CD1c-positive myeloid dendritic cell (primary cell): ENCODE measurements around the gene CNTF.

Experiments
- DNase-seq: peaks from one replicate; pipeline ENCODE4 v3.0.0-alpha.2; 2016; ENCODE audit errors: extremely low spot score

CNTF gene

GRCh38 chr11:58606930-58607714 is 15.3 kb upstream of the CNTF start:
- no peak for DNase-seq

- DNase-seq = no peak
Observed at GRCh38 chr11:58608331-58608730, 14.1 kb upstream of the CNTF start.

GRCh38 chr11:58609723-58610122 is 12.7 kb upstream of the CNTF start:
- DNase-seq = peak; percentile 17

- no peak for DNase-seq
Observed at GRCh38 chr11:58613228-58613627, 9.2 kb upstream of the CNTF start.

GRCh38 chr11:58615559-58615958 is 6.9 kb upstream of the CNTF start:
- DNase-seq = no peak

GRCh38 chr11:58616594-58616993 is 5.9 kb upstream of the CNTF start:
- no peak for DNase-seq

GRCh38 chr11:58617976-58618557 is 4.4 kb upstream of the CNTF start:
- no peak for DNase-seq

GRCh38 chr11:58621586-58622262 is 741 bp upstream of the CNTF start:
- no peak for DNase-seq

- DNase-seq = no peak
Observed at GRCh38 chr11:58625086-58625485, 2.6 kb downstream of the CNTF start.

GRCh38 chr11:58625826-58626460 is 3.5 kb downstream of the CNTF start:
- no peak for DNase-seq

GRCh38 chr11:58626934-58627483 is 4.5 kb downstream of the CNTF start:
- DNase-seq = no peak

GRCh38 chr11:58628446-58628845 is 6.0 kb downstream of the CNTF start:
- DNase-seq = no peak

- peak; percentile 20 for DNase-seq
Observed at GRCh38 chr11:58629857-58630256, 7.4 kb downstream of the CNTF start.

GRCh38 chr11:58631378-58631777 is 8.9 kb downstream of the CNTF start:
- no peak for DNase-seq

GRCh38 chr11:58632510-58632909 is 10.0 kb downstream of the CNTF start:
- no peak for DNase-seq

- DNase-seq = no peak
Observed at GRCh38 chr11:58636587-58636986, 14.1 kb downstream of the CNTF start.

- DNase-seq = no peak
Observed at GRCh38 chr11:58637371-58637770, 14.9 kb downstream of the CNTF start.

GRCh38 chr11:58639103-58639502 is 16.6 kb downstream of the CNTF start:
- no peak for DNase-seq

GRCh38 chr11:58639669-58640068 is 17.2 kb downstream of the CNTF start:
- DNase-seq = peak; percentile 18

- DNase-seq = peak; percentile 43
Observed at GRCh38 chr11:58640386-58641023, 18.0 kb downstream of the CNTF start.

- no peak for DNase-seq
Observed at GRCh38 chr11:58641341-58641740, 18.9 kb downstream of the CNTF start.
